ENCODE measurements around the gene ATP1B2.
"Not testable (repeated sequence)": the region's sequence is repeated elsewhere in the genome, so short reads cannot be mapped to it uniquely, and the experiment has no call there.

The ATP1B2 gene, protein sequence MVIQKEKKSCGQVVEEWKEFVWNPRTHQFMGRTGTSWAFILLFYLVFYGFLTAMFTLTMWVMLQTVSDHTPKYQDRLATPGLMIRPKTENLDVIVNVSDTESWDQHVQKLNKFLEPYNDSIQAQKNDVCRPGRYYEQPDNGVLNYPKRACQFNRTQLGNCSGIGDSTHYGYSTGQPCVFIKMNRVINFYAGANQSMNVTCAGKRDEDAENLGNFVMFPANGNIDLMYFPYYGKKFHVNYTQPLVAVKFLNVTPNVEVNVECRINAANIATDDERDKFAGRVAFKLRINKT

DNA sequence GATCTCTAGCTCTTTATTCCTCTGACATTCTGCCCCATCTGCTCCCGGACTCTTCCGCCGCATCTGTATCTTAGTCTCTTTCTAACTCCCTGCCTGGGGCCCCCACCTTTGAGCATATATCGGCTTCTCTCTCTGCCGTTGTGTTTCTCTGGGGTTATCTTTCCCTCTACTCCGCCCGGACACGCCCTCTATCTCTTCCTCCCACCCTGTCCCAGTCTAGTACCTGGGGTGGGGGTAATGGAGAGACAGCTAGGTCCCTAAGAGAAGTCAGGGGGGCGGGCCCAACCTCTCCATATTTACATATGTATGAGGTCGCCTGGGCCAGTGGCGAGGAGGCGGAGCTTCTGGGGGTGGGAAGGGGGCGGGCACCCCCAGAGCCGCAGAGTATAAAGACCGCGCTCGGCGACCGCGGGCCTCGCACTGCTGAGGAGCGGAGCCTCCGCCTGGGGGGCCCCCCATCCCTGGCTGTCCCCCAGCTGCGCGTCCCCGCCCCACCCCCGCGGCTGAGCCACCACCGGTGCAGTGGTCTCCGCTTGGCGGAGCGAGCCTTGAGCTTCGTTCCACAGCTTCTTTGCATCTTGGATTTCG, at the start of gene ATP1B2:
ATP1B2 (plus strand) TSS at position 418 of the 588 bp plus-strand sequence. CDS start 593 bp downstream, outside the sequence.
- DNase-seq, result peak; percentile 65

GRCh38 chr17:7606280-7606679, 44.4 kb upstream of the ATP1B2 start:
- no peak for DNase-seq

GRCh38 chr17:7610641-7611040, 40.1 kb upstream of the ATP1B2 start:
- no peak for DNase-seq

DNA sequence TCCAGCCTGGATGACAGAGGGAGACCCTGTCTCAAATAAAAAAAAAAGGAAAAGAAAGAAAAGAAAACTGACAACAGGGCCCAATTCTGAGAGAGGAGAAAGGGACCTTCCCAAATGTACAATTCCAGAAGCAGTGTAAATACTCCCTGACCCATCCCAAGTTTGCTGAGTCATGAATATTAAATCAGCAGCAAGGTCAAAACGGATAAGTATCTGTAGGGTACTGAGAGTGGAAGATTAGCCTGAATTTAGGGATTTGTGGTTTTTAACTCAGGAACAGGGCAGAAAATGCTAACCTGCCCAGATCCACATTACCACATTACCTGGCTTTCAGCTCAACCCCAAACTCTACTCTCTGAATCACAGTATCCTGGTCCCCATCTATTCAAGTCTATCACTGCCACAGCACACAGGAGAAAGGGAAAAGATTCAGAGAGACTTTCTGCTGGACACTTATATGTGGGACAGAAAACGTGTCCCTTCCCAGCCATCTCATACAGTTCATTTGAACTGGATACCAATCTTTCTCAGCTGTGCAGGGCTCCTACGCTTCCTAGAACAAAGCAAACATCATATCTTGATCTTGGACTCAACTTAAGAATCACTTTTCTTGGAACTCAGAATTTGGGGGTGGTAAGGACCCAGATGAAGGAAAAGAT, 39.0 kb upstream of the ATP1B2 start:
- no peak for DNase-seq

DNA sequence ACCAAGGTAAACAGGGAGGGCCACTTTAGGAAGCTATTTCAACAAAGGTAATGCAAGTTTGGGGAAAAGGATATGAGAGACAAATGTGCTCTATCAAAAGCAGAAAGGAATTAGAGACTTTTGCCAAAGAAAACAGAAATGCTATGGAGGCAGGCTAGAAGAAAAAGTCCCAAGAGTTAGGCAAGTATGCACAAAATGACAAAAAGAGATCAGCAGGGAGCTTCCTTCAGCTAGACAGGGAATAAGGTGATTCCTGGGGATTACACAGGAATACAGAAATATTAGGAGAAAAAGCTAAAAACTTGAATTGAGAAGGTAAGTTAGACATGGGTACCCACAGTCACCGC, 38.5 kb upstream of the ATP1B2 start:
- DNase-seq, result no peak

GRCh38 chr17:7613769-7614424, 36.8 kb upstream of the ATP1B2 start:
- no peak for DNase-seq

GRCh38 chr17:7614425-7615264, 36.1 kb upstream of the ATP1B2 start, which contains the start of gene FXR2:
Gene FXR2 (minus strand): TSS chr17:7614897. CDS start chr17:7614532, 365 bp downstream.
- DNase-seq, result peak; percentile 100

GRCh38 chr17:7615265-7615747, 35.4 kb upstream of the ATP1B2 start:
- no peak for DNase-seq

DNA sequence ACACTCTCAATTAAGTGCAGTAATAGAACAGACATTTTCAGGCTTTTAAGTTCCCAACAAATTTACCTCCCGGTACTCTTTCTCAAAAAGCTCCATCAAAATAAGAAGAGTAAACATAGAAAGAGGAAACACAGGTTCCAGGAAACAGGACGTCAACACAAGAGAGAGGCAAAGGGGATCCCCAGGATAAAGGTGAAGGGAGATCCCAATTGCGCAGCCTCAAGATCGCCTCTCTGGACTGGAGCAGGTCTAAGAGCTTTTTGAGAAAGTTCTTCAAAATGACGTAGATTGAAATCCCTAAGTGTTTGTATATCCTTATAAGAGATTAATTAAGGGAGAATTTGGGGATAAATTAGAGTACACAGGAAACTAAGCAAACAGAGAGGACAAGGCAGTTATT, 32.1 kb upstream of the ATP1B2 start:
- DNase-seq, result no peak

- DNase-seq, result no peak
These were observed 29.9 kb upstream of the ATP1B2 start for GRCh38 chr17:7620835-7621234.

- DNase-seq, result no peak
These were observed 27.1 kb upstream of the ATP1B2 start for GRCh38 chr17:7623661-7624060.

GRCh38 chr17:7625749-7626148, 25.0 kb upstream of the ATP1B2 start:
- not testable (repeated sequence) for DNase-seq

DNA sequence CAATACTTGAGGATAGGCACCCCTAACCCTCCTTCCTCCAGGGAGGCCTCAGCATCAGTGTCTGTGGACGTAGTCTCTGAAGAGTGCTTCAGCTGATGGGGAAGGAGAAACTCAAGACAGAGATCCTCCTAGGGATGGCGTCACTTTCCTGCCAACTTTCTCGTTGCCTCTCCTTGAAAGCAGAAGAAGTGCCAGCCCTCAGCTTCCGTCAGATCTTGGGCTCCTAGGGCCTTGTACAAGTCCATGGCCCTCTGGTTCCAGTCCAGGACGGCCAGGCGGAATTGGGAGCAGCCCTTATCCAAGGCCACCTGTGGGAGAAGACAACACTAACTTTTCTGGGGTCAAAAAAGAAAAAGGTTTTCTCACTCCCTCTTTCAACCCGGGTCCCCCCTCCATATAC, 24.4 kb upstream of the ATP1B2 start:
- no peak for DNase-seq

DNA sequence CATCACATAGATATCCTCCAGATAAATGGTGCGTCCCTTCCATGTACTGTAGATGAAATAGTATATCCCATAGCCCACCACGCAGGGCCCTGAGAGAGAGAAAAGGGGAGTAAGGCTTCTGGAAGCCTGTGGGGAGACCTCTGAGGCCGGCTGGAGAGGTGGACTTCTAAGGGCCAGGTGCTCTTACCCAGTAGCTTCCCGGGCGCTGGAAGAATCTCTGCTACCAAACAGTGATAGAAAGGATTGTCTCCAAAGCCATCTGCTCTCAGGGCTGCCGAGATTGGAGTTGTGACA, 23.8 kb upstream of the ATP1B2 start:
- DNase-seq, result no peak

DNA sequence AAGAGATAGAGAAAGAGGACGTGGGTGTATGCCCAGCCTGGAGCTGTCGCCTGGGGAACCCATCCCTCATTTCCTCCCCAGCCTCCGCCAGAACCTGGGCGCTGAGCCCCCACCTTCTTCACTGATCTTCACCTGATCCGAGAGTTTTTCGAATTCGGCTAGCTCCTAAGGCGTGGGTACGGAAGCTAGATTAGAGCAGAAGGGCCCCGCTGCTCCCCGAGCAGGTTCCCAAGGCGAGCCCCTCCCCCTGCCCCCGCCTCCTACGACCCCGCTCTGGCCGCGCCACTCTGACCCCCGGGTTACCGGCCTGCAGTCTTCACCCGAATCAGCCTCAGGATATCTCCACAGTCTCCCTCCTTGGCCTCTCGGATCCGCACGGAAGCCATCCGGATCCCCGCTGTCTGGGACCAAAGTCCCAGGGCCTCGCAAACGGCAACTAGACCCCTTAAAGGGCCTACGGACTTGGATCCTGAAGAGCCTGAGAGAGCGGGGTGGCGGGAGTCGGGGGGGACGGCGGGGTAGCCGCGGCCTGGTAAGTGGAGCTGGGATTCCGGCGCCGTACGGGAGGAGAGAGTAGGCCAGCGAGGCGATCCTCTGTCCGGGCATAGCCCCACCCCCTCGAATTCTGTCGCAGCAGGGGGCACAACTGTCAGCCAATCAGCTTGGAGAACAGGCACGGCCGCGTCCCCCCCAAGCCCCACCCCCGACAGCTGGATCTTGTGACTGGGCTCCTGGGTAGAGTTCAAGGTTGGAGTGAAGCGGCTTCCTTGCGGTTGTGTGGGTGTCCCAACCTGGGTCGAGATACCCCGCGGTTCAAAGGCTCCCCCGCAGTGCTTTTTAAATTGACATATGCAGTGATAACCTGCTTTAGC, 23.2 kb upstream of the ATP1B2 start, which contains the start of gene SAT2:
SAT2 (minus strand) TSS at position 572 of the 872 bp plus-strand sequence; CDS start at position 386, 186 bp downstream.
- DNase-seq, result peak; percentile 85

- no peak for DNase-seq
These were observed 20.7 kb upstream of the ATP1B2 start, which contains the start of gene SHBG for GRCh38 chr17:7629939-7630571. Gene SHBG (plus strand): TSS chr17:7630135. CDS start chr17:7630173, 38 bp downstream.

GRCh38 chr17:7631398-7632380, 19.0 kb upstream of the ATP1B2 start:
- DNase-seq, result no peak

DNA sequence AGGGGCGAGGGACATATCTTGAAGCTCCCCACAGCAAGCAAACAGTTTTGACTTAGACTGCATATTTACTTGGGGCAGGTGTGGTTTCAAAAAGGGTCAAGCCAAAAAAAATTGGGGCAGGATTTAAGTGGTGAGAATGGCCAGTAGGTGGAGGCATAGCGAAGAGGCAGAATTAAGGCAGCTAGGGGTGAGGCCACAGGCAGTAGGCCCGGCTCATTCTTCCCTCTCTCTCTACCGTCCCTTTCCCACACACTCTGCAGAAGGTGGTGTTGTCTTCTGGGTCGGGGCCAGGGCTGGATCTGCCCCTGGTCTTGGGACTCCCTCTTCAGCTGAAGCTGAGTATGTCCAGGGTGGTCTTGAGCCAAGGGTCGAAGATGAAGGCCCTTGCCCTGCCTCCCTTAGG, 18.2 kb upstream of the ATP1B2 start:
- DNase-seq, result peak; percentile 29

DNA sequence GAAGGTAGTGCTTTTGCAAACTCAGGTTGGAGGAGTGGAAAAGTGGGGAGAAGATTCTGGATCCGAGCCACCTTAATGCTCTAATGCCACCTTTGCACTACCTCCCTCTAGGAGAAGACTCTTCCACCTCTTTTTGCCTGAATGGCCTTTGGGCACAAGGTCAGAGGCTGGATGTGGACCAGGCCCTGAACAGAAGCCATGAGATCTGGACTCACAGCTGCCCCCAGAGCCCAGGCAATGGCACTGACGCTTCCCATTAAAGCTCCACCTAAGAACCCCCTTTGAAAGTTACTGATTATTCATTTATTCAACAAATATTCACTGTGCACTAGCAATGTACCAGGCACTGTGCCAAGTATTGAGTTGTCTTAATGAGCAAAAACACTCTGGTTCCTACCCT, 17.6 kb upstream of the ATP1B2 start:
- DNase-seq, result no peak

- no peak for DNase-seq
These were observed 16.3 kb upstream of the ATP1B2 start for GRCh38 chr17:7634384-7634783.

Data from CD4-positive, alpha-beta T cell treated with Interleukin-4 for 4 hours (primary cell).